ENCODE data around the gene EPB41L1.
"Not testable (repeated sequence)": the region's sequence is repeated elsewhere in the genome, so short reads cannot be mapped to it uniquely, and the experiment has no call there.

The EPB41L1 gene

DNA sequence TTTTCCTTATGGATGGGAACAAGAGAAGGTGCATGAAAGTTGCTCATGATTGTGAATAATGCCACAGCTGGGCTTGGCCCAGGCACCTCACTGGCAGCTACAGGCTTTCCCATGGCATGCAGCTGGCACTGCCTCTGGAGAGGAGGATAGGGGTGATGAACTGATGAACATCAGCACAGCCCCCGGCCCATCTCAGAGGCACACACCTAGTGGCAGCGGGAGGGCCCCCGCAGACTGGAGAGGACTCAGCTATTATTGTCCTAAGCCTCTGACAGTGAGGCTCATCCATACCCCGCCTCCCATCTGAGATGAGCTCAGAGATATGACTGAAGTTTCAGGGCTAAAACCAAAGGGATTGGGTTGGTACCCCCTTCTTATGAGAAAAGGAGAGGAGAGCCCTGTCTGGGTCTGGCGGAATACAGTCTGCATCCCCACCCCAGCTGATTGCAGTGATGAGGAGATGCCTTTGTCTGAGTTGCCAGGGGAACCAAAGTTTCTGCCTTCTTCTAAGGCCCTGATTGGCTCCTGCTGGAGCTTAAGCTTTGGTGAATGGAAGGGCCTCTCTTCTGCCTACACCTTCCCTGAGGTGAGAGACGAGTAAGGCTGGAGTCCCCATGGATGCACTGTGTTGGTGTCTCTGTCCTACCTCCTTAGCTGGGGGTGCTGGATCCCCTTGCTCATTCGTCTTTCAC, 27.6 kb upstream of the EPB41L1 start:
- no peak for DNase-seq

DNA sequence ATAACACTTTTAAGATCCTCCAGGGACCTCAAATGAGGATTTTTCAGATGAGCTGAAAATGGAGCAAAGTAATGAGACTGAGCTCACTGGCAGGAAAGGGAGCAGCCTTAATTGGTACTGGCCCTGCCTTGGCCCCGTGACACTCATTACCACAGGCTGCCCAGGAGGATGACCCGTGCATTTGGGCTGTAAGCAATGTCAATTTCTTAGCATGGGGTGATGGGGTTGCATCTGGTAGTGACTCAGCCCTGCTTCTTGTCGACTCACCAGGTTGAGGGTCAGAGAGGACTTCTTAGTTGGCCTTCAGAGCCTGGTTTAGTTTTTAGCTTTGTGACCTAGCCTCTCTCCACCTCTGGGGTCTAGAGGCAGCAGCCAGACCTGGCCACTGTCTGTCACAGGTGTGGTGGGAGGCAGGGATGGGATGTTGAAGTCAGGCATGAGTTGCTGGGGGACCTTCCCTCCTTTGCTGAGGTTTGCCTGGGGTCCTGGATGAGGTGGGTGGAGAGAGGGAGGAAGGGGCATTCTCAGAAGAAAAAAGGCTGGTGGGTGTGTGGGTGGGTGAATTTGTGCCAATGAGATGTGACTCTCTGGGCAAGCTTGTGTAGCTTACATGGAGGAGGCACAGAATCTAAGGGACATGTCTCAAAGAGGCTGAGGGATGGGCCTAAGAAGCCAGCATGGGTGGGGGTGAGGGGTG, 25.9 kb upstream of the EPB41L1 start:
- DNase-seq, result no peak

DNA sequence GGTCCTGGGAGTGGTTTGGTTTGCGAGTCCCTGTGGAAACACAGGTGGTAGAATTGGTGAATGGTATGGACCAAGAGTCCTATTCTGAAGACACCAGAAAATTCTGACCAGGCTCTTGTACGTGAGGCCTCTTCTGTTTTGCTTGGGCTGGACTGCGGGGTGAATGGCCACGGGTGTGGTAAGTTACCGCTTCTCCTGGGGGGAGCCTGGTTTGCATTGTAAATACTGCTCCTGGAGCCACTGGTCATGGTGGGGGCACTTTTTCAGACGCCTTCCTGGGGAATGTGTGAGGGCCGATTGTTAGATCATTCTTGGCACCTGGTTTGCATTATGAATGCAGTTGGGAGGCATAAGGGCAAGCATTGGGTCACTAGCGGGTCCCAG, 25.4 kb upstream of the EPB41L1 start:
- DNase-seq, result no peak

- no peak for DNase-seq
Measured at GRCh38 chr20:36130390-36130789, 24.1 kb upstream of the EPB41L1 start.

GRCh38 chr20:36132802-36133211, 21.7 kb upstream of the EPB41L1 start:
- no peak for DNase-seq

DNA sequence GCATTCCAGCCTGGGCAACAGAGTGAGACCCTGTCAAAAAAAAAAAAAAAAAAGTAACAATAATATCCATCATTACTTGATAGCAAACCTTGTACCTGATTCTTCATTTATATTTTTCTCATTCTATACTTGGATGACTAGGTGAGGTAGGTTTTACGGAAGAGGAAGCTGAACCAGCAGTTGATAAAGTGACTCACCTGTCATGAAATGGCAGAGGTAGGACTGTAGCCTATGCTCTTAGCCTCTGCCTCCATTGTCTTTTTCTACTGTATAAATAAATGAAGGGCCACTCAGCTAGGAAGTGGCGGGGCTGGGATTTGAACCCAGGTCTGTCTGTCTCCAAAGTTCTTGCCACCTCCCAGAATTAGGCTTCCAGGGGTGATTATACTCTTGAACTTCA, 20.7 kb upstream of the EPB41L1 start:
- DNase-seq, result no peak

- no peak for DNase-seq
Measured at GRCh38 chr20:36135159-36135558, 19.4 kb upstream of the EPB41L1 start.

DNA sequence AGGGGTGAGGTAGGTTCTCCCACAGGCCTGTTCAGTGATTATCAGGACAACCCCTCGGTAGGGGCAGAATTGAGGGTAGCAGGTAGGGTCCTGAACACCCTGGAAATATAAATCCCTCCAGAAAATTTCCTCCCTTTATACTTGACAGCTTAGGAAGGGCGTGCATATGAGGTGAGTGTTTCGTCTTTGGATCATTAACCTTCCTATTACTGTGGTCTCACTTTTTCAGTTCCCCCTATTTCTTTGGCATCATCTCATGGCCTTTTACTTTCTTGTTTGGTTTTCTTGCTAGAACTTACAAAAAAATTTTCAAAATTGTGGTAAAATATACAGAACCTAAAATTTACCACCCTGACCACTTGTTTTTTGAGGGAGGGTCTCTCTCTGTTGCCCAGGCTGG, 18.7 kb upstream of the EPB41L1 start:
- no peak for DNase-seq

GRCh38 chr20:36137313-36137712, 17.2 kb upstream of the EPB41L1 start:
- not testable (repeated sequence) for DNase-seq

DNA sequence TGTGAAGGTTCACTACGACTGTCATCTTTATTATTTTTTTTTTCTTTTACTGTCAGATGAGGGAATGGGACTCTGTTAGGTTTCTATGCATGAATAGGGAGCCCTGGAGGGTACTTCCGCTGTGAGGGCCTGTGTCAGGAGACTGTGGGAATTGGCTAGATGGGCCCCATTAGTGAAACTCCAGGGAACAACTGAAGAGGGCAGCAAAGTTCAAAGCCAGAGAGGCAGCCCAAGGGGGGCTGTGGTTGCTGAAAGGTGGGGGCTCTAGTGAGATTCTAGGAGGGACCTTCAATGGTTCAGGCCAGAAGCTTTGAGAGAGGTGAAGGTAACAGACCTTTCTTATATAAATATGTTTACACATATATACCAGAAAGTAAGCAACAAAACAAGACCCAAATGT, 13.2 kb upstream of the EPB41L1 start:
- DNase-seq, result no peak

- no peak for DNase-seq
Measured at GRCh38 chr20:36144336-36144735, 10.2 kb upstream of the EPB41L1 start.

- no peak for DNase-seq
Measured at GRCh38 chr20:36145877-36146707, 8.4 kb upstream of the EPB41L1 start.

- DNase-seq, result no peak
Measured at GRCh38 chr20:36147690-36148089, 6.8 kb upstream of the EPB41L1 start.

DNA sequence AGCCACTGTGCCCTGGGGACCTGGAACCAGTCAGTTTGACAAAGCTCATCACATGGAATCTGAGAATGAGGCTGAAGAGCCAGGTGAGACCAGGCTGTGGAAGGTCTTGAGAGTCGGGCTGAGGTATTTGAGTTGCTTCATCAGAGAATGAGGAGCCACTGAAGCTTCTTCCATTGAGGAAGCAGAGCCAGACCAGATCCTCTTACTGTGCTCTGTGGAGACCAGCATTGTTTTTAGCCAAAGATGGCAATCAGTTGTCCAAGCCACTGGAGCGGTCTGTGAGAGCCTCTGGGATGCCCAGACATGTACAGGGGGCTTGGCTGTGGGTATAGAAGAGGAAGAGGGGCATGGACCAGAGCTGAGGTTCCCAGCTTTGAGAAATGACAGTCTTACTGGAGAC, 6.1 kb upstream of the EPB41L1 start:
- DNase-seq, result no peak

- no peak for DNase-seq
Measured at GRCh38 chr20:36149012-36149411, 5.5 kb upstream of the EPB41L1 start.

DNA sequence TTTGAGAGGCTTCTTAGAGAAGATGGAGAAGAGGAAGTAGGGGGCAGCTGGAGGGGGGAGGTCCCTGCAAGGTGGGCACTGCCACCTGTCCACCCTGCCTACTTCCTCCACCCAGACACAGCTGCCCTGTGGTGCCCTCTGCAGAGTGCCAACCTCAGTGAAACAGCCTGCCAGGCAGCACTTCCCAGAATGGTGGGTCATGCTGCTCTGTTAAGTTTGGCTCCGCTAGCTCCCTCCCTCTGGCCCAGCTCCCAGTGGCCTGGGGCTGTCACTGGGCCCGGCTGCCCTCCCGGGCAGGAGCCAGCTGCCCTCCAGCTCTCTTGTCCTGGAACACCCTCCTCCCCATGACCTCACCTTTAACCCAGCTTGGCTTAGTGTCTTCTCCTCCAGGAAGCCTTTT, 5.1 kb upstream of the EPB41L1 start:
- DNase-seq, result no peak

- DNase-seq, result no peak
Measured at GRCh38 chr20:36150489-36150846, 4.1 kb upstream of the EPB41L1 start.

- no peak for DNase-seq
Measured at GRCh38 chr20:36150847-36151539, 3.5 kb upstream of the EPB41L1 start.

DNA sequence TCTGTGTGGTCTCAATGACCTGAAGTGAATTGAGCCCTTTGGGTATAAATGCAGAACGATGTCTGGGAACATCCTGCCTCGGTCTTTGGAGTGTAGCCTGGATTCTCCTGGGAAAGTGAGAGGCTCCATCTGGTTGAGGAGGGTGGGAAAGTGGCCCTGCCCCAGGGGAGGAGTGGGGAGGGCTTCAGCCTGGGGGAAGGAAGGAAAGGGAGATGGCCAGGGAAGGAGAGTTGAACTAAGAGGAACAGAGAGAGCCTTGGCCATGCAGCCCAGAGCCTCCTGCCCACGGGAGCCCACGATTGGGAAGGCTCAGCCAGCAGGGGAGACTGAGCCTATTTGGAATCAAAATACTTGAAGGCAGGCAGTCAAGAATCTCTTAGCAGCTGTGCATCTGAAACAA, 2.3 kb upstream of the EPB41L1 start:
- DNase-seq, result no peak

DNA sequence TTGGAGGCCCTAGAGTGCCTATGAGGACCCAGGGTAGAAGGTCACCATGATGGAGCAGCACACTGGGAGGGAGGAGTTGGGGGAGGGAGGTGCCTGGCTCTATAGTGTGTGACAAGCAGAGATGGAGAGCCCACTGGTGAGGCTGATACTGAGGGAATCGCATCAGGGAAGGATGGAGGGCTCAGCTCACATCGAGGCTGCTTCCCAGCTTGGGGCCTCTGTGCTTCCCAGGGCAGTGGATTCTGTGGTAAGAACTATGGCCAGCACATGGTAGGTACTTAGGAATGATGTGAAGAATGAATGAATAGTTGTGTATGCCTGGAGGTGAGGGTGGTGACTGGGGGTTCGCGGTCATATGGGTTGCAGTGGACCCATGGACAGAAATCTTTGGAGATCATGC, 1.3 kb upstream of the EPB41L1 start:
- DNase-seq, result no peak

- DNase-seq, result no peak
Measured at GRCh38 chr20:36153736-36154699, 522 bp upstream of the EPB41L1 start.

DNA sequence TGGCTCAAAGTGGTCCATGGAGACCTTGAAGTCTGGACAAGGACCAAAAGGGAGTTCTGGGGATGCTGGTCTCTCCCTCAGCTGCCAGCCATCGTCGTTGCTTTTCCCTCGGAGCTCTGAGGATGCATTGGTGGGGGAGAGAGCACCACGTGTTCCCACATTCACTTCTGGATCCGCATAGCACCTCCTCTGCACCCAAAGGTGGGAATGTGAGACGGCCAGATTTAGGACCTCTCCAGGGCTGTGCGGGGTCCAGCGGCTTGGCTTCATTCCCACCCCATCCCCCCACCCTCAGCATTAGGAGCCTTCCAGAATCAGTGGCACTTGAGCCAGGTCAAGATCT, 1.1 kb downstream of the EPB41L1 start:
- DNase-seq, result no peak

Data from NCI-H2081 treated with DMSO at 0.1 percent for 48 hours (cell line).